Stimulated activated CD4-positive, alpha-beta T cell treated with anti-CD3 and anti-CD28 coated beads, TNF-alpha, amount 100 ng/mL, for 4 hours (primary cell): Measurements from ENCODE around the gene ROBO1.
"Not testable (repeated sequence)": the region's sequence is repeated elsewhere in the genome, so short reads cannot be mapped to it uniquely, and the experiment has no call there.

Experiments used
- DNase-seq, 3 experiments: peaks; one replicate each; pipeline ENCODE4 v3.0.0-alpha.2; 2020; ENCODE audit warnings: low read depth in 3 of 3

The ROBO1 gene

GRCh38 chr3:79551997-79552396 lies 215.8 kb downstream of the ROBO1 start:
- DNase-seq: no peak

- no peak for DNase-seq
Measured at GRCh38 chr3:79551321-79551892, 216.4 kb downstream of the ROBO1 start.

DNA sequence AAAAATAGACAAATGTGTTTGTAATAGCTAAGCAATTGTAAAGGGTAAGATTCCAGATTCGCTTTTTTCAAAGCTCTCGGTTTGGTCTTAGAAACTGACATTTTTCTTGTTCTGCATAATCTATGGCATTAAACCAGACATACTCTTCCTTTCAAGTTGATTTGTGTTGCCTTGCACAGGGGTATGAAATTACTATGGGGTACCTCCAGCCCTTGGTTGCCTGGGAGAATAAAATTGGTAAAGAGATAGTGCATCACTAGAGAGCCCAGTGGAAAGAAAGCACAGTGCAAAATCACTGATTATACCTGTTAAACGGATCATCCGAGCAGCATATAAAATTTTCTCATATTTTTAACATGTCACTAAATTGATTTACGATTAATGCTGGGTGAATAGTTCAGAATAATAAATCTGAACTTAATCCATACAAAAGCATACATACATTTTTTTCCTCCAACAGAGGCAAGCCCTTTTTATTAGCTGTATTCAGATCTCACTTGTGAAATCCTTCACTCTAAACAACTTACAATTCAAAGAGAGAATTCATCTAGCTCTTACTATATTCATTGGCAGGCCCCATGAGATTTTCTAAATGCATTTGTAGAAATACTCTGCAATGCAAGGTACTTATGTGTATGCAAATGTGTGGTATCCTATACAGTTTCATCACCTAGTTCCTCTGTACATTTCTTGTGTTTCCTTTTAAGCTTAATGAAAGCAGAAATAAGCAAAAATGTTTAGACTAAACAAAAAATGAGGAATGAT lies 224.4 kb downstream of the ROBO1 start:
- no peak for DNase-seq

- no peak for DNase-seq
Measured at GRCh38 chr3:79534727-79535126, 233.1 kb downstream of the ROBO1 start.

- no peak for DNase-seq
Measured at GRCh38 chr3:79531566-79532295, 236.1 kb downstream of the ROBO1 start.

DNA sequence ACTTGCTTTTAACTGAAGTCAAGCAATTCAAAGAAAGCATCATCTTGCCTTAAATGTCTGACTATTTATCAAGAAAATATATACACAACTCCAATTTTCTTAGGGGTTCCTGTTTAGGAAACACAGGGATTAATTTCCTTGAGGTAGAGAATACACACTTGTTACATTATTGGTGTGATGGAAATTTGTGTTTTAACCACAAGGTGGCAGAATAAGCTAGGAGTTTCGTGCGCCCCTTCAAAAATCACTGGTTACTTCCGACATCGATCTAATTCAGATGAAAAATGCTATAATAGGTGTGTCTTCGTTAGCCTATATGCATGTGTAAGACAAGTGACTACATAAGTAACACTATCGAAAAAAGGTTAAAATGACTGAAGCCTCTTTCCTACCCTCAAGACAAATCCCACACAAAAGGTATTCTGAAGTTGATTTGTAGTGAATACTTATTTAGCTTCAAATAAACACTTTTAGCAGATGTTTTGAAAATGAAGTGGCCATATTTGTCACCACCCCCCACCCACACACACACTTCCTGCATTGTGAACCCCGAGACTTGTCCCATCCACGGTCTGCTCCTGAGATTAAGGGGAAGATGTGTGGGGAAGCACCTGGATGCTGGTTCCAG lies 246.5 kb downstream of the ROBO1 start:
- no peak for DNase-seq

GRCh38 chr3:79517766-79518413 lies 249.9 kb downstream of the ROBO1 start:
- DNase-seq: no peak

GRCh38 chr3:79516795-79517194 lies 251.0 kb downstream of the ROBO1 start:
- no peak for DNase-seq

DNA sequence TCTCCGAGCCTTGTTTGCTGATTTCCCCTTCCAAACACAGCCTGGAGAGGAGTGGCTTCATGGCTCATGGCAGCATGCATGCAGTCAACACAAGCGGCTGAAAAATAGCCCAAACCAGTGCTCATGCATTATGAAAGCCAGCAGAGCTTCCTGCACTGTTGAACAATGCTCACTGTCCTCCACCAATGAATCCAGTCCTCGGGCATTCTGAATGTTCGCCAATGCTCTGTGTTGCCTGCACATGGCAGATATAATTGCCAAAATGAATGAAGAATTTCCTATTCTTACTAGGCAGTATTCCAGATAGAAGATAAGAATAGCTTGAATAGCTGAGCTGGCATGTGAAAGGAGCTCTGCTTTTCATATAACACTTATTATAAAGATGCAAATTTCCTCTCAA lies 252.7 kb downstream of the ROBO1 start:
- DNase-seq: no peak

DNA sequence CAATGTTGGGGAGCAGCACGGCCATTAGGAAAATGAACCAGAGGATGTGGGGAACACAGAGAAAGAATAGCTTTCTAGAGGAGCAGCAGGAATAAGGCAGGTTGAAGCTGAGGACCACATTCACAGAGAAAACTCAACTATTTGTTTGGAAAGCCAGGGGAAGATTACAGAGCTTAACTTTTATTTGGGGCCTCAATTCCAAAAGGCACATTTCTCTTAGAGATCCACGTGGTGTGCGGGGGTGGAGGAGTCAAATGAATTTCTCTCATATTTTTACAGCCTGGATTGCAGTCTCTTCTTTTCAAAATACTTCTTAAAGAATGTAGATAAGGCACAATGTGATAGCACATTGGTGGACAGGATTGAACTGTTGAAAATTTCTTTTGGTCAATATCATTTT lies 253.7 kb downstream of the ROBO1 start:
- DNase-seq: no peak

DNA sequence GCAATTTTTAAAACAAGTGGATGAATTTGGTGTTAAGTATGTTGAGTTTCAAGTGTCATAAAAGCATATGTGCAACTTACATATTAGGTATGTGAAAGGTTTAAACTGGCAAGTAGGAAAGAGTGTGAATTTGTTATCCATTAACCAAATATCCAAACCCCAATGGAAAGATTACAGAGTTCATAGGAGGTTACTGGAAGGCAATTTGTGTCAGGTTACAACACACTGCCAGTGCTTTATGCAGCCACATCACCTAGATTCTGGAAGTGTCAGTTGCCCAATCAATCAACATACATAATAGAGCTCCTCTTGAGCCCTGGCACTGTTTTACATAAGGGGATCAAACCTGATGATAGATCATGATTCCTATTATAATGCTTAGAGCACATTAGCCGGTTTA lies 261.0 kb downstream of the ROBO1 start:
- DNase-seq: no peak

DNA sequence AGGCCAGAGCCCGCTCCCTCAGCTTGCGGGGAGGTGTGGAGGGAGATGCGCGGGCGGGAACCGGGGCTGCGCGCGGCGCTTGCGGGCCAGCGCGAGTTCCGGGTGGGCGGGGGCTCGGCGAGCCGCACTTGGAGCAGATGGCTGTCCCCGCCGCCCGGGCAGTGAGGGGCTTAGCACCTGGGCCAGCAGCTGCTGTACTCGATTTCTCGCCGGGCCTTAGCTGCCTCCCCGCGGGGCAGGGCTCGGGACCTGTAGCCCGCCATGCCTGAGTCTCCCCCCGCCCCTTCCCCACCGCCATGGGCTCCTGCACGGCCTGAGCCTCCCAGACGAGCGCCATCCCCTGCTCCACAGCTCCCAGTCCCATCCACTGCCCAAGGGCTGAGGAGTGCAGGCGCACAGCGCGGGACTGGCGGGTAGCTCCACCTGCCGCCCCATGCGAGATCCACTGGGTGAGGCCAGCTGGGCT lies 265.5 kb downstream of the ROBO1 start:
- not testable (repeated sequence) for DNase-seq

DNA sequence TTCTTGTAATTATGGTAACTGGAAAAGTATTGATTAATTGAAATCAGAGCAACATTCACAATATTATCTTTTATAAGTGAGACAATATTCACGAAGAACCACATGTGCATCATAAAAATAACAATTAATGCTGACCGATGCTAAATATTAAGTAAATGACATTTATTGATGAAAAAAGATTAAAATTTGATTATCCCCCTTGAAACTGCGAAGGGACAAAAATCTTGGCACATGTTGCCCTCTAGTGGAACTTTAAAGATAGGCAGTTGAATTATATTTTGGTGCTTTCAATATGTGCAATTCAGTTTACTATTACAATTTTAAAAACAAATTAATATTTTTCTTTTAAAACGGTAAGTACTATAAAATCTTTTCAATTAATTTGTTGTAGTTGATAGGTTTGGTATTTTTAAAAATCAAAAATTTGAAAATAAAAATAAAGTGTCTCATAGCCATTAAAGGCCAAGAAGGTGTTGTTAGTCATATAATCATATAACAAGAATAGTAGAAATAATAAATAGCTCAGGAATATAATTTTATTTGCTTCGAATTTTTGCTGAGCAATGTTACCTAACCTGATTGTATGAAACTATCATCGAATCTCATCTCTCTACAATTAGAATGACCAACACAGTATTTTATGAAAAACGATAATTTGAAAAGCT lies 270.2 kb downstream of the ROBO1 start:
- no peak for DNase-seq

DNA sequence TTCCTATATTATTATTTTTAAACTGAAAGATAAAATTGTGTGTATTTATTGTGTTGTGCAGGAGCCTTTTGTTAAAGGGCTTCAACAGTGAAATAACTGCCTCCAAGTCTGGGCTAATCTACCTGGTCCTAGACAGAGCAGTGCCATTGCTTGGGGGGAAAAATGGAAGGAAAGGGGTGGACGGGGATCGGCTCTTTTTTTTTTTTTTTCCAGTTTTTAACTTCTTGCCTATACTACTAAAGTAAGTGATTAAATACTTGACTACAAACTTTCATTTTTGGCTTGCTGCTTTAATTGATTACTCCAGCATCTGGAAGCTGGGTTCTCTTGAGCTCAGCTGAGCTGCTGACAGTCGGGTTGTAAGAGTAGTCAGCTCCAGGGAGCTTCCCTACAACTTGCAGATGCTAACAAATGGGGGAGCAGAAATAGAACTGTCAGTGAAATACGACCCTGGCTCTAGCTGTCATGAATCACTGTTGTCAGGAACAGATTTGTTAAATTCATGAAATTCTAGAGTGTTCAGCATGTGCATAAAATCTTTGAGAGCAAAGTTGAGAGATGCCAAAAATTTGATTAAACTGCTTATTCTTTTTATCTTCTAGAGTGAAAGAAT lies 276.7 kb downstream of the ROBO1 start:
- no peak for DNase-seq

DNA sequence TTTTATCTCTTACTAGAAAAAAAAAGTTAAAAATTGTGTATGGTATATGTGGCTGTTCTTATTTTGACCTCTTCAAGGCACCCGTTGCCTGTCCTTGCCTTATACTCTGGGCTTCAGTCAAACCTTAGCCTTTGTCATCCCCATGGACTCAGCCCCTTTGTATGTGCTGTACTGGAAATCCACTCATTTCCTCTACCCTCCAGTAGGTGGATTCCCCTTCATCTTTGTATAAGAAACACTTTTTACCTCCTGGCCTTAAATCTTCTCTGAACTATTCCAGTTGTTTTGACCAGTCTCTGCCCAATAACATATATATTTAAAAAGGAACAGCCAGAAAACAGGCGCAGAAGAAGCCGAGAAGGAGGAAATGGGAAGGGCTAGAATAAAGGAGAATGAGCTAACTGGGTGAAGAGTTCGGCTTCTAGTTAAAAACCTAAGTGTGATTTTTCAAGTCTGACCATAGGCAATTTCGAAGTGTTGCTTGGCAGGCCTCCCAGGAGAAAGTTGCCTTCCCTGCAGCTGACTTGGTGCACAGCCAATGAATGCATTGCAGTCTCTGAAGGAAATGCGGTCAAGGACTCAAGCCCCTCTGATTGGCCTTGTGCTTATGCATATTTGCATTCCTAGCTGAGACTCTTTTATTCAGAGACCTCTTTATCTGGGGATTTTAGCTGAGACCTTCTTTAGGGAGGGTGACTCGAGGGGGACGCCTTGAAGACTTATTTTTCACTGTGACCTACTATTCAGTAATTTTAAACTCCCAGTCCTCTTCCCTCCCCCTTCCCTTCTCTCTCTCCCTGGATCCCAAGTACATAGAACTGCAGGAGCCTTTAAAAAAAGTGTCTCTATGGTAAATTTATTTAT lies 277.4 kb downstream of the ROBO1 start:
- no peak for DNase-seq

- no peak for DNase-seq
Measured at GRCh38 chr3:79488407-79488806, 279.4 kb downstream of the ROBO1 start.

DNA sequence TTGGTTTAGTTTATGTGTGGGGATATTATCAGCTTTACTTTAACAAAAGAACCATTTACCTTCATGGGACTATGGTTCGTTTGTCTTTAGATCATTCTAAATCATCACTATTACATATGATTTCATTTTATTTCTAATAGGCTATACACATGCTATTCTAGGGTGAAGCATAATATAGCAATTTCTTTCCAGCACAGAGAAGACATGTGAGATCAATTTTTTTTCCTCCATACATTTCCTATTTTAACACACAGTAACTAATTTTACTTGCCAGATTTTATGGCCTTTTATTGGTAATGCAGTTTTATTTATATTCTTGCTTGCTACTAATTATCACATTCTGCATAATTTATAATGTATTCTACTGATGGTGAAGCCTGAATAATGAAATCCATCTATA lies 287.1 kb downstream of the ROBO1 start:
- no peak for DNase-seq

DNA sequence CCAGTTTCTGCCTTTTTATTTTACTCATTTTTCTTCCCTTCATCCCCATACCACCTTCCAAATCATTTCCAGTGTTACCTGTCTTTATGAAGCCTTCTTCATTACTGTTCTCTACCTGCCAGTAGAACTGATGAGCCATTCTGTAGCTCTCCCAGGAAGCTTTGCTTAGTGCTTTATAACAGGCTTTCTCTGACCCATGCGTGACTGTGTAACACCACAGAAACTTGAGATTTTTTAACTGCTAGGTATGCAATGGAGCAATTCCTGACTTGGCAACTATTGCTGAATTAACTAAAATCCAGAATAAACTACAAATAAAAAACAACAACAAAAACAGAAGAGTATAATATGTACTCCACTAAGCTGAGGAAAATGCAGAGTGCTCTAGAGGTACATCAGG lies 289.2 kb downstream of the ROBO1 start:
- no peak for DNase-seq

- no peak for DNase-seq
Measured at GRCh38 chr3:79477242-79477641, 290.6 kb downstream of the ROBO1 start.

DNA sequence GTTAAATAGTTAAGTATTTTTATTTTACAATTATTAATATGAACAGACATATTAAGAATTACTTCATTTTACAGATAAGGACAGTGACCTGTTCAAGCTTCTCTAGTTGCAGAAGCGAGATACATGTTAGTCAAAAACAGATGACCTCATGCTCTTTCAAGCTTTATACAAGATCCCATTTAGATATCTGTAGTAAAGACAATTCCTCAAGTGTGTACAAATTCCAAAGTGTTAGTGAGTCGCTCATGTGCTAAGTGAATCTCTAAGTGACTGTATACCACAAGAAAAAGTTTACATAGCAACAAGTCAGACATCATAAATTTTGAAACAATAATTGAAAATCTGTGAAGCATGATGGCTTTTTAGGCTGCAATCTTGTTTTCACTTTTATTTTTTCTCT lies 293.8 kb downstream of the ROBO1 start:
- no peak for DNase-seq
